B cell (primary cell): Measurements from ENCODE around the gene AFAP1L1. TPM values are rescaled to one million over a fixed set of nuclear protein-coding genes. Genes with fewer than 3 reads are reported as not detected.
"Not testable (repeated sequence)": the region's sequence is repeated elsewhere in the genome, so short reads cannot be mapped to it uniquely, and the experiment has no call there.

ENCODE experiments used
- ATAC-seq: fragments of 200-7000 bp; cut with Tn5 transposase; one replicate; pipeline ENCODE4 v1.10.0; 2021; ENCODE audit warnings: low read depth, mild to moderate bottlenecking, moderate number of reproducible peaks, moderate library complexity
- CTCF ChIA-PET: fragments of 350-600 bp; sonication (Branson Sonifier 250); formaldehyde crosslinking; loops from one replicate; lab custom pipeline; 2021; ENCODE audit warnings: antibody characterized with exemption, inconsistent platforms; lab: Charles Lee
- POLR2A ChIA-PET: fragments of 350-600 bp; sonication (Branson Sonifier 250); formaldehyde crosslinking; loops from one replicate; lab custom pipeline; 2021; ENCODE audit warnings: antibody characterized with exemption; lab: Charles Lee
- DNase-seq: peaks from one replicate; pipeline ENCODE4 v3.0.0; 2013
- H2AFZ ChIP-seq: 2 replicates; pipeline ENCODE4 v1.6.1; 2012; ENCODE audit warnings: mild to moderate bottlenecking, low read depth, low read length; ENCODE audit not compliant: insufficient read depth, poor library complexity, severe bottlenecking
- H3K27ac ChIP-seq, 2 donors: 1 replicate in 1 of 2; 2 replicates in 1 of 2; pipeline ENCODE4 v1.5.1; 2012 to 2013; ENCODE audit warnings: low read length in 2 of 2, mild to moderate bottlenecking in 2 of 2, moderate library complexity in 1 of 2
- H3K27me3 ChIP-seq, 4 experiments: fragments of 200-600 bp in 1 of 4; sonication (generic) in 1 of 4; replicated peaks in 1 of 4; 1 replicate in 2 of 4; 2 replicates in 2 of 4; pipeline versions ENCODE4 v1.6.1 to v1.7.0; 2013 to 2016; ENCODE audit warnings: low read length in 3 of 4, mild to moderate bottlenecking in 2 of 4, mixed read lengths in 1 of 4, moderate library complexity in 1 of 4; ENCODE audit not compliant: insufficient read depth in 4 of 4, control insufficient read depth in 3 of 4; ENCODE audit errors: control extremely low read depth in 1 of 4
- H3K36me3 ChIP-seq, 2 experiments: replicated peaks in 1 of 2; 1 replicate in 1 of 2; 2 replicates in 1 of 2; pipeline versions ENCODE4 v1.6.1 to v1.7.1; 2013; ENCODE audit warnings: low read length in 1 of 2; ENCODE audit not compliant: insufficient read depth in 2 of 2, control insufficient read depth in 1 of 2; ENCODE audit errors: control extremely low read depth in 1 of 2, extremely low read depth in 1 of 2
- H3K4me1 ChIP-seq, 2 donors: fragments of 200-600 bp in 1 of 2; sonication (generic) in 1 of 2; 1 replicate in 1 of 2; 2 replicates in 1 of 2; pipeline versions ENCODE4 v1.5.1 to v1.6.1; 2013 to 2017; ENCODE audit warnings: low read length in 2 of 2; ENCODE audit not compliant: control insufficient read depth in 2 of 2, insufficient read depth in 2 of 2
- H3K4me2 ChIP-seq: replicated peaks from 2 replicates; pipeline ENCODE3; 2012; ENCODE audit warnings: mild to moderate bottlenecking, low read depth, low read length; ENCODE audit not compliant: poor library complexity, severe bottlenecking
- H3K4me3 ChIP-seq, 5 experiments: fragments of 200-600 bp in 1 of 5; sonication (generic) in 1 of 5; 1 replicate in 3 of 5; 2 replicates in 2 of 5; pipeline versions ENCODE4 v1.5.1 to v1.7.0; 2011 to 2016; ENCODE audit warnings: low read length in 4 of 5, mild to moderate bottlenecking in 4 of 5, low read depth in 2 of 5, control low read depth in 1 of 5, moderate library complexity in 1 of 5; ENCODE audit not compliant: insufficient read depth in 1 of 5; ENCODE audit errors: control extremely low read depth in 1 of 5, extremely low read depth in 1 of 5
- H3K79me2 ChIP-seq: fragments of 200-600 bp; sonication (generic); one replicate; pipeline ENCODE4 v1.6.0; 2016; ENCODE audit warnings: low read length; ENCODE audit not compliant: control insufficient read depth, insufficient read depth
- H3K9ac ChIP-seq: fragments of 200-600 bp; sonication (generic); 2 replicates; pipeline ENCODE4 v1.6.1; 2017; ENCODE audit warnings: mild to moderate bottlenecking, low read length, moderate library complexity
- H3K9me3 ChIP-seq, 3 donors: one replicate each; pipeline versions ENCODE4 v1.6.1 to v1.7.1; 2013; ENCODE audit warnings: low read length in 2 of 3; ENCODE audit not compliant: control insufficient read depth in 2 of 3, insufficient read depth in 1 of 3; ENCODE audit errors: control extremely low read depth in 1 of 3
- H4K20me1 ChIP-seq: 2 replicates; pipeline ENCODE4 v1.6.0; 2012; ENCODE audit warnings: mild to moderate bottlenecking, low read length; ENCODE audit not compliant: insufficient read depth, control insufficient read depth, poor library complexity, severe bottlenecking
- H3K27ac Mint-ChIP-seq: one replicate; pipeline ENCODE4 v1.8.0; 2021; ENCODE audit warnings: mixed read lengths
- H3K27me3 Mint-ChIP-seq: one replicate; pipeline ENCODE4 v1.8.0; 2021; ENCODE audit warnings: mixed read lengths
- H3K4me1 Mint-ChIP-seq: one replicate; pipeline ENCODE4 v1.8.0; 2021; ENCODE audit warnings: mixed read lengths
- H3K4me3 Mint-ChIP-seq: one replicate; pipeline ENCODE4 v1.8.0; 2021; ENCODE audit warnings: mixed read lengths
- H3K9me3 Mint-ChIP-seq: one replicate; pipeline ENCODE4 v1.8.0; 2022; ENCODE audit warnings: mixed read lengths; ENCODE audit not compliant: insufficient read depth
- EZH2 ChIP-seq: IDR thresholded peaks from 2 replicates; pipeline ENCODE4 v1.6.1; 2012; ENCODE audit warnings: borderline replicate concordance, low read depth, mild to moderate bottlenecking, moderate library complexity, low read length; ENCODE audit not compliant: insufficient read depth, poor library complexity, severe bottlenecking
- WGBS: methylation state at CpG from one replicate; pipeline ENCODE4 v1.1.5; 2013; ENCODE audit warnings: missing lambda C conversion rate; ENCODE audit not compliant: insufficient coverage; 5-methylcytosine and 5-hydroxymethylcytosine counted together
- intact Hi-C: fragments of 100-400 bp; cut with micrococcal nuclease; formaldehyde crosslinking; loops from one replicate; pipeline ENCODE4 v1.10.0; 2022
- polyA plus RNA-seq: library from polyadenylated mRNA; depleted of rRNA; stranded (reverse); fragments of >200 nt; gene quantifications from 2 replicates; pipeline ENCODE4 v1.2.3, GENCODE V29; 2012
- total RNA-seq, 2 donors: library from RNA; stranded (reverse); fragments of 120-200 nt in 1 of 2; gene quantifications; 1 replicate in 1 of 2; 2 replicates in 1 of 2; pipeline versions ENCODE4 v1.2.3 to v1.2.4, GENCODE V29; 2013 to 2022
- TF ChIP-seq, protein P1 (sequence below): fragments of 200-600 bp; IDR thresholded peaks from one replicate; pipeline ENCODE4 v1.8.0; 2022; ENCODE audit warnings: antibody characterized with exemption, mild to moderate bottlenecking

The AFAP1L1 gene
- total and polyA plus RNA-seq, 2 donors (not counting 1 experiment from before 2014, with no cell fraction given), result not detected

DNA sequence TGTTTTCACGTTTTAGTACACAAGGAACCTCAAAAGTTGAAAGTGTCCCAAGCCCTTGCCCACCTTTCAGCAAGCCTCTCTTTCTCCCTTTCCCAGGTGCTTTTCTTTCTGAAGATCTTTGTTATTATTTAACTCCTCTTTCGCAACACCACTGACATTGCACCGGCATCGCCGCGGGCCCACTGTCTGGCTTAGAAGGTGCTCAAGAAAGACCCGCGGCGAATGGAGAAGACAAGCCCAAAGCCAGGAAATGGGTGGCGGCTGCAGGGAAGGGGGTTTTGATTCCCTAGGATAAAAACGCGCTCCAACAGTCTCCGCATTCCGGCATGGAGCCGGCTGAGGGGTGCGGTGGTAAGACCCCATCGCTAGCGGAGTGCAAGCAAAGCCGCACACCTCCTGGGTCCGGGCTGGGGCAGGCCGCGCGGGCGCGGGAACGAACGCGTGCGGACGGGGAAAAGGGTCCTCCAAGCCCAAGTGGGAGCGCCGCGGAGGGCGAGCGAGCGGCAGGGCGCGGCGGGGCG lies 404 bp upstream of the AFAP1L1 start:
- peaks cover 10 to 12% of the 10 kb centered on the region in 2 donors for H3K4me1 ChIP-seq
- ChIA-PET POLR2A (no interaction called here), CTCF (no interaction called here)
- H3K79me2 ChIP-seq, result no peaks in the 10 kb centered on the region
- H3K27ac ChIP-seq, result no peak overlapping the region
- H3K9me3 ChIP-seq, result peaks cover 2 to 49% (median 19%) of the 10 kb centered on the region in 3 donors
- intact Hi-C loops, result no loop called here
- Mint-ChIP-seq H3K27me3 (peaks cover 50% of the 10 kb centered on the region), H3K4me1 (peaks cover 9% of the 10 kb centered on the region), H3K9me3 (peaks cover 16% of the 10 kb centered on the region), H3K4me3 (peak overlapping the region; percentile 68), H3K27ac (no peak overlapping the region)
- peak overlapping the region in 2 of 5 experiments; percentile 8 to 52 for H3K4me3 ChIP-seq
- peak overlapping the region; percentile 57 for H3K9ac ChIP-seq
- peak overlapping the region; percentile 74 for H2AFZ ChIP-seq
- H4K20me1 ChIP-seq, result no peaks in the 10 kb centered on the region
- DNase-seq (peak; percentile 17), ATAC-seq (no peak)
- WGBS, result 15% methylated on average over 39 of the region's 40 CpGs
- TF ChIP-seq, protein P1, sequence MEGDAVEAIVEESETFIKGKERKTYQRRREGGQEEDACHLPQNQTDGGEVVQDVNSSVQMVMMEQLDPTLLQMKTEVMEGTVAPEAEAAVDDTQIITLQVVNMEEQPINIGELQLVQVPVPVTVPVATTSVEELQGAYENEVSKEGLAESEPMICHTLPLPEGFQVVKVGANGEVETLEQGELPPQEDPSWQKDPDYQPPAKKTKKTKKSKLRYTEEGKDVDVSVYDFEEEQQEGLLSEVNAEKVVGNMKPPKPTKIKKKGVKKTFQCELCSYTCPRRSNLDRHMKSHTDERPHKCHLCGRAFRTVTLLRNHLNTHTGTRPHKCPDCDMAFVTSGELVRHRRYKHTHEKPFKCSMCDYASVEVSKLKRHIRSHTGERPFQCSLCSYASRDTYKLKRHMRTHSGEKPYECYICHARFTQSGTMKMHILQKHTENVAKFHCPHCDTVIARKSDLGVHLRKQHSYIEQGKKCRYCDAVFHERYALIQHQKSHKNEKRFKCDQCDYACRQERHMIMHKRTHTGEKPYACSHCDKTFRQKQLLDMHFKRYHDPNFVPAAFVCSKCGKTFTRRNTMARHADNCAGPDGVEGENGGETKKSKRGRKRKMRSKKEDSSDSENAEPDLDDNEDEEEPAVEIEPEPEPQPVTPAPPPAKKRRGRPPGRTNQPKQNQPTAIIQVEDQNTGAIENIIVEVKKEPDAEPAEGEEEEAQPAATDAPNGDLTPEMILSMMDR, result no peak
- no peak for TF ChIP-seq EZH2
- peak overlapping the region; percentile 84 for H3K4me2 ChIP-seq
- no peaks in the 10 kb centered on the region for H3K36me3 ChIP-seq
- peaks cover 0 to 38% (median 20%) of the 10 kb centered on the region in 4 experiments for H3K27me3 ChIP-seq

DNA sequence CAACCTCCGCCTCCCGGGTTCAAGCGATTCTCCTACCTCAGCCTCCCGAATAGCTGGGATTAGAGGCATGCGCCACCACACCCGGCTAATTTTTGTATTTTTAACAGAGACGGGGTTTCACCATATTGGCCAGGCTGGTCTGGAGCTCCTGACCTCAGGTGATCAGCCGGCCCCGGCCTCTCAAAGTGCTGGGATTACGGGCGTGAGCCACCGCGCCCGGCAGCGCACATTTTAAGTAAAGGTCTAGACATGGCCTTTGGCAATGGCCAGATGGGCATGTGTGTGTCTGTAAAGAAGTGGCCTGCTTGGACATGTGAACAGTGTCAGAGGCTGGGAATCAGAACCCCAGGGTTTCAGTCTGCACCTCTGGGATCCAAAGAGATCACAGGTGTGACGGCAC lies 1.1 kb downstream of the AFAP1L1 start:
- H3K27ac ChIP-seq, H3K79me2 ChIP-seq, POLR2A ChIA-PET, CTCF ChIA-PET, H3K4me3 ChIP-seq, H3K36me3 ChIP-seq, H4K20me1 ChIP-seq, H3K4me1 Mint-ChIP-seq, intact Hi-C loops, ATAC-seq, DNase-seq, H3K9ac ChIP-seq, H2AFZ ChIP-seq, H3K27ac Mint-ChIP-seq: not testable (repeated sequence)
- H3K27me3 ChIP-seq, result peaks cover 0 to 32% (median 20%) of the 10 kb centered on the region in 4 experiments
- Mint-ChIP-seq H3K4me3 (peak overlapping the region; percentile 16), H3K27me3 (peaks cover 61% of the 10 kb centered on the region), H3K9me3 (peaks cover 12% of the 10 kb centered on the region)
- H3K4me1 ChIP-seq, result peaks cover 10 to 12% of the 10 kb centered on the region in 2 donors
- 69% methylated on average over 14 of the region's 16 CpGs for WGBS
- peak overlapping the region; percentile 84 for H3K4me2 ChIP-seq
- H3K9me3 ChIP-seq, result peaks cover 2 to 34% (median 15%) of the 10 kb centered on the region in 3 donors
